SK-N-SH treated with all-trans-retinoic acid at 6 μM for 48 hours (cell line): Measurements from ENCODE around the gene EXD2.
A peak's percentile ranks its signal among the peaks of the same experiment; 100 is the strongest.

ENCODE experiments used
- ATAC-seq: fragments of 200-7000 bp; cut with Tn5 transposase; 3 replicates; pipeline ENCODE4 v1.9.1; 2020; ENCODE audit warnings: mild to moderate bottlenecking, moderate library complexity
- ARNTL ChIP-seq: fragments of 450-650 bp; formaldehyde crosslinking; IDR thresholded peaks from 2 replicates; pipeline ENCODE4 v1.5.0; 2020; ENCODE audit warnings: low read depth, mild to moderate bottlenecking, moderate library complexity, borderline replicate concordance
- BACH2 ChIP-seq: fragments of 250-450 bp; sonication (Bioruptor Pico); IDR thresholded peaks from 2 replicates; pipeline ENCODE4 v1.9.0; 2021; ENCODE audit warnings: mild to moderate bottlenecking, borderline replicate concordance
- CSDC2 ChIP-seq: fragments of 250-450 bp; sonication (Bioruptor Pico); IDR thresholded peaks from 2 replicates; pipeline ENCODE4 v1.5.0; 2020; ENCODE audit warnings: mild to moderate bottlenecking, moderate library complexity
- ESRRG ChIP-seq: fragments of 250-450 bp; sonication (Bioruptor Pico); IDR thresholded peaks from 2 replicates; pipeline ENCODE4 v1.6.1; 2021; ENCODE audit warnings: mild to moderate bottlenecking
- GLIS3 ChIP-seq: fragments of 250-450 bp; sonication (Bioruptor Pico); IDR thresholded peaks from 2 replicates; pipeline ENCODE4 v1.5.0; 2020; ENCODE audit warnings: mild to moderate bottlenecking, moderate library complexity
- ISL1 ChIP-seq: fragments of 250-450 bp; sonication (Bioruptor Pico); IDR thresholded peaks from 2 replicates; pipeline ENCODE4 v2.1.2; 2022; ENCODE audit warnings: mild to moderate bottlenecking, moderate library complexity
- OSR1 ChIP-seq: fragments of 250-450 bp; sonication (Bioruptor Pico); IDR thresholded peaks from 2 replicates; pipeline ENCODE4 v1.8.0; 2022; ENCODE audit warnings: moderate library complexity, mild to moderate bottlenecking, inconsistent platforms
- PPARA ChIP-seq: fragments of 250-450 bp; sonication (Bioruptor Pico); IDR thresholded peaks from 2 replicates; pipeline ENCODE4 v1.5.0; 2020; ENCODE audit warnings: mild to moderate bottlenecking, borderline replicate concordance
- RARB ChIP-seq: fragments of 250-450 bp; sonication (Bioruptor Pico); IDR thresholded peaks from 2 replicates; pipeline ENCODE4 v1.8.0; 2021; ENCODE audit warnings: mild to moderate bottlenecking, moderate library complexity
- SNAI2 ChIP-seq: fragments of 250-450 bp; sonication (Bioruptor Pico); IDR thresholded peaks from 2 replicates; pipeline ENCODE4 v1.5.0; 2020; ENCODE audit warnings: mild to moderate bottlenecking, moderate library complexity
- TCF4 ChIP-seq: fragments of 250-450 bp; sonication (Bioruptor Pico); IDR thresholded peaks from 2 replicates; pipeline ENCODE4 v1.8.0; 2021; ENCODE audit warnings: mild to moderate bottlenecking, moderate library complexity, borderline replicate concordance
- TOX ChIP-seq: fragments of 250-450 bp; sonication (Bioruptor Pico); IDR thresholded peaks from 2 replicates; pipeline ENCODE4 v1.8.0; 2021; ENCODE audit warnings: mild to moderate bottlenecking, moderate library complexity, borderline replicate concordance
- ZC3H10 ChIP-seq: fragments of 250-450 bp; sonication (Bioruptor Pico); IDR thresholded peaks from 2 replicates; pipeline ENCODE4 v1.5.1; 2021; ENCODE audit warnings: mild to moderate bottlenecking, moderate library complexity
- ZFP3 ChIP-seq: fragments of 250-450 bp; sonication (Bioruptor Pico); IDR thresholded peaks from 2 replicates; pipeline ENCODE4 v1.5.0; 2020; ENCODE audit warnings: mild to moderate bottlenecking, moderate library complexity
- ZFP30 ChIP-seq: fragments of 450-650 bp; formaldehyde crosslinking; IDR thresholded peaks from 2 replicates; pipeline ENCODE4 v1.5.0; 2022; ENCODE audit warnings: mild to moderate bottlenecking, moderate library complexity
- ZNF565 ChIP-seq: fragments of 450-650 bp; formaldehyde crosslinking; conservative IDR thresholded peaks from 2 replicates; pipeline ENCODE4 v1.5.0; 2020; ENCODE audit warnings: low read depth, mild to moderate bottlenecking, moderate library complexity
- ZNF70 ChIP-seq: fragments of 450-650 bp; formaldehyde crosslinking; IDR thresholded peaks from 2 replicates; pipeline ENCODE4 v1.5.0; 2020; ENCODE audit warnings: mild to moderate bottlenecking, moderate library complexity
- ZNF8 ChIP-seq: fragments of 450-650 bp; formaldehyde crosslinking; IDR thresholded peaks from 2 replicates; pipeline ENCODE4 v1.5.0; 2020; ENCODE audit warnings: mild to moderate bottlenecking, moderate library complexity
- TF ChIP-seq, protein P1 (sequence below): fragments of 250-450 bp; sonication (Bioruptor Pico); IDR thresholded peaks from 2 replicates; pipeline ENCODE4 v1.5.1; 2021; ENCODE audit warnings: mild to moderate bottlenecking, moderate library complexity
- TF ChIP-seq, protein P2 (sequence below): fragments of 250-450 bp; sonication (Bioruptor Pico); IDR thresholded peaks from 2 replicates; pipeline ENCODE4 v1.5.1; 2020; ENCODE audit warnings: low read depth, mild to moderate bottlenecking, moderate library complexity
- TF ChIP-seq, protein P3 (sequence below): fragments of 250-450 bp; sonication (Bioruptor Pico); IDR thresholded peaks from 2 replicates; pipeline ENCODE4 v1.5.0; 2020; ENCODE audit warnings: mild to moderate bottlenecking, moderate library complexity
- TF ChIP-seq, protein P4 (sequence below): fragments of 250-450 bp; sonication (Bioruptor Pico); IDR thresholded peaks from 2 replicates; pipeline ENCODE4 v1.8.0; 2021; ENCODE audit warnings: low read depth, mild to moderate bottlenecking, moderate library complexity, borderline replicate concordance

Gene EXD2

DNA sequence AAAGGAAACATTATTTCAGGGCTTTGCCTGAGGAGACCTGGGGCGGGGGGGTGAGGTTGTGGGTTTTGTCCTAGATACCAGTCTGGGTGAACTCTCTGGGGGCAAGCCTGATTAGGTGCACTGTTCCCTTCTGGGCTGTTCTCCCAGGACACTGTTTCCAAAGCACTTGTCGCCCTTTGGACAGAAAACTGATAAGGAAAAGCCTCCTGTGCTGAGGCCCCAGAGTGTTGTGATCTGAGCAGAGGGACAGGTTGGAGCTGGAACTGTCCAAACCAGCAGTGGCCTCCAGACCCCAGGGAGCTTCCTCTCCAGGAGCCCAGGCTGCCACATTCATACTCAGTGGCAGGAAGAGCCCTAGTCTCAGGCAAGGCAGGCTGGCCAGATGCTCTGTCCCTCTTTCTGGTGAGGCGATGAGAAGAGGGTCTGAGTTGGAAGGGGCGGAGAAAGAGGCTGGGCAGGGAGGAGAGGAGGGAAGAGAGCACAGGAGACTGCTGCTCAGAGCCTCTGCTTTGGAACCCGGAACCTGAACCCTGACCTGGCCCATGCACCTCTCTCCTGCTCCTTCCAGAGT is 70.5 kb downstream of the EXD2 start:
- TF ChIP-seq ZNF8 (no peak), ARNTL (CRISPR knock-in tag) (no peak), ESRRG (no peak), GLIS3 (CRISPR knock-in tag) (no peak), PPARA (CRISPR knock-in tag) (no peak)
- TF ChIP-seq, protein P1, sequence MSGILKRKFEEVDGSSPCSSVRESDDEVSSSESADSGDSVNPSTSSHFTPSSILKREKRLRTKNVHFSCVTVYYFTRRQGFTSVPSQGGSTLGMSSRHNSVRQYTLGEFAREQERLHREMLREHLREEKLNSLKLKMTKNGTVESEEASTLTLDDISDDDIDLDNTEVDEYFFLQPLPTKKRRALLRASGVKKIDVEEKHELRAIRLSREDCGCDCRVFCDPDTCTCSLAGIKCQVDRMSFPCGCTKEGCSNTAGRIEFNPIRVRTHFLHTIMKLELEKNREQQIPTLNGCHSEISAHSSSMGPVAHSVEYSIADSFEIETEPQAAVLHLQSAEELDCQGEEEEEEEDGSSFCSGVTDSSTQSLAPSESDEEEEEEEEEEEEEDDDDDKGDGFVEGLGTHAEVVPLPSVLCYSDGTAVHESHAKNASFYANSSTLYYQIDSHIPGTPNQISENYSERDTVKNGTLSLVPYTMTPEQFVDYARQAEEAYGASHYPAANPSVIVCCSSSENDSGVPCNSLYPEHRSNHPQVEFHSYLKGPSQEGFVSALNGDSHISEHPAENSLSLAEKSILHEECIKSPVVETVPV: no peak
- TF ChIP-seq, protein P2, sequence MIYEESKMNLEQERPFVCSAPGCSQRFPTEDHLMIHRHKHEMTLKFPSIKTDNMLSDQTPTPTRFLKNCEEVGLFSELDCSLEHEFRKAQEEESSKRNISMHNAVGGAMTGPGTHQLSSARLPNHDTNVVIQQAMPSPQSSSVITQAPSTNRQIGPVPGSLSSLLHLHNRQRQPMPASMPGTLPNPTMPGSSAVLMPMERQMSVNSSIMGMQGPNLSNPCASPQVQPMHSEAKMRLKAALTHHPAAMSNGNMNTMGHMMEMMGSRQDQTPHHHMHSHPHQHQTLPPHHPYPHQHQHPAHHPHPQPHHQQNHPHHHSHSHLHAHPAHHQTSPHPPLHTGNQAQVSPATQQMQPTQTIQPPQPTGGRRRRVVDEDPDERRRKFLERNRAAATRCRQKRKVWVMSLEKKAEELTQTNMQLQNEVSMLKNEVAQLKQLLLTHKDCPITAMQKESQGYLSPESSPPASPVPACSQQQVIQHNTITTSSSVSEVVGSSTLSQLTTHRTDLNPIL (CRISPR knock-in tag): no peak
- ATAC-seq: peak; percentile 35

DNA sequence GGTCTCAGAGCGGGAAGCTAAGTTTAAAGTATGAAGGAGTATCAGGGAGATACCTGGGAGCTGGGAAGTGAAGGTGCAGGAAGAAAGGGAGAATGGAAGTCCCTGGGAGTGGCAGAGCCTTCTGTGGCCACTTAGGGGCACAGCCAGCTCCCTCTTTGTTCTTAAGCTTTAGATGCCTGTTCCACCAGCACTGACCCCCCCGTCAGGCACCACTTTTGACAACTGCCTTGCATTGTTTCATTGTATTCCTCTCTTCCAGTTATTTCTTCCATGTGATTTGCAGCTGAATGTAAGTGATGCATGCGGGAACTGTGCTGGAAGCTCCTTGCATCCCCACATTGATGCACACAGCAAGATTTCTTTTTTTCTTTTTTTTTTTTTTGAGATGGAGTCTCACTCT is 71.2 kb downstream of the EXD2 start:
- ATAC-seq: no peak

DNA sequence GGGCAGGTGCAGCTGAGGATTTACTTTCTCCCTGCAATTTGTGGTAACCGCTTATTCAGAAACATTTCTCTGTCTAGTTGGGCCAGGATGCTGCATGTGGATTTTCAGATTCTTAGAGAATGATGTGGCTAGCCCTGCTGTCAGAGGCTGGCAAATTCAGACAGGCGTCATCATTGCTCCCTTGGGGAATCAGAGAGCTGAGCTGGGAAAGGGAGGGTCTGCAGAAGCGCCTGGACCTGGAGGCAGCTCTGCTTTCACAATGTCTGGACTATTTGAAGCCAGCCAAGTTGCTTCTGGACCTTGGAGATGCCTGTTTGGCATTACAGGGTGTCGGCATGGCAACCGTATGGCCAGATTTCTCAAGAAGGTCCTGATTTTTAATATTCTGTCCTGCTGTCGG is 72.1 kb downstream of the EXD2 start:
- TF ChIP-seq, protein P2 (CRISPR knock-in tag): no peak
- TF ChIP-seq, protein P3, sequence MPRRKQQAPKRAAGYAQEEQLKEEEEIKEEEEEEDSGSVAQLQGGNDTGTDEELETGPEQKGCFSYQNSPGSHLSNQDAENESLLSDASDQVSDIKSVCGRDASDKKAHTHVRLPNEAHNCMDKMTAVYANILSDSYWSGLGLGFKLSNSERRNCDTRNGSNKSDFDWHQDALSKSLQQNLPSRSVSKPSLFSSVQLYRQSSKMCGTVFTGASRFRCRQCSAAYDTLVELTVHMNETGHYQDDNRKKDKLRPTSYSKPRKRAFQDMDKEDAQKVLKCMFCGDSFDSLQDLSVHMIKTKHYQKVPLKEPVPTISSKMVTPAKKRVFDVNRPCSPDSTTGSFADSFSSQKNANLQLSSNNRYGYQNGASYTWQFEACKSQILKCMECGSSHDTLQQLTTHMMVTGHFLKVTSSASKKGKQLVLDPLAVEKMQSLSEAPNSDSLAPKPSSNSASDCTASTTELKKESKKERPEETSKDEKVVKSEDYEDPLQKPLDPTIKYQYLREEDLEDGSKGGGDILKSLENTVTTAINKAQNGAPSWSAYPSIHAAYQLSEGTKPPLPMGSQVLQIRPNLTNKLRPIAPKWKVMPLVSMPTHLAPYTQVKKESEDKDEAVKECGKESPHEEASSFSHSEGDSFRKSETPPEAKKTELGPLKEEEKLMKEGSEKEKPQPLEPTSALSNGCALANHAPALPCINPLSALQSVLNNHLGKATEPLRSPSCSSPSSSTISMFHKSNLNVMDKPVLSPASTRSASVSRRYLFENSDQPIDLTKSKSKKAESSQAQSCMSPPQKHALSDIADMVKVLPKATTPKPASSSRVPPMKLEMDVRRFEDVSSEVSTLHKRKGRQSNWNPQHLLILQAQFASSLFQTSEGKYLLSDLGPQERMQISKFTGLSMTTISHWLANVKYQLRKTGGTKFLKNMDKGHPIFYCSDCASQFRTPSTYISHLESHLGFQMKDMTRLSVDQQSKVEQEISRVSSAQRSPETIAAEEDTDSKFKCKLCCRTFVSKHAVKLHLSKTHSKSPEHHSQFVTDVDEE (CRISPR knock-in tag): no peak
- TF ChIP-seq TCF4 (no peak), ISL1 (CRISPR knock-in tag) (peak; percentile 7; the same call in 1 of the 2 replicates), ZC3H10 (CRISPR knock-in tag) (no peak), PPARA (CRISPR knock-in tag) (no peak), ZNF70 (CRISPR knock-in tag) (no peak), OSR1 (no peak)
- TF ChIP-seq, all 23 proteins: peak for 1
- ATAC-seq: peak; percentile 72

More for the DNA sequence above, 71.2 kb downstream of the EXD2 start:
- TF ChIP-seq ZFP3 (no peak), ZNF8 (no peak), CSDC2 (CRISPR knock-in tag) (no peak), ZNF70 (CRISPR knock-in tag) (no peak), ZC3H10 (CRISPR knock-in tag) (no peak), ESRRG (no peak), ZNF565 (CRISPR knock-in tag) (no peak), SNAI2 (CRISPR knock-in tag) (no peak), ISL1 (CRISPR knock-in tag) (no peak), RARB (CRISPR knock-in tag) (no peak), BACH2 (CRISPR knock-in tag) (no peak), TCF4 (no peak), ZFP30 (CRISPR knock-in tag) (no peak), TOX (CRISPR knock-in tag) (no peak), ARNTL (CRISPR knock-in tag) (no peak)
- TF ChIP-seq, protein P4, sequence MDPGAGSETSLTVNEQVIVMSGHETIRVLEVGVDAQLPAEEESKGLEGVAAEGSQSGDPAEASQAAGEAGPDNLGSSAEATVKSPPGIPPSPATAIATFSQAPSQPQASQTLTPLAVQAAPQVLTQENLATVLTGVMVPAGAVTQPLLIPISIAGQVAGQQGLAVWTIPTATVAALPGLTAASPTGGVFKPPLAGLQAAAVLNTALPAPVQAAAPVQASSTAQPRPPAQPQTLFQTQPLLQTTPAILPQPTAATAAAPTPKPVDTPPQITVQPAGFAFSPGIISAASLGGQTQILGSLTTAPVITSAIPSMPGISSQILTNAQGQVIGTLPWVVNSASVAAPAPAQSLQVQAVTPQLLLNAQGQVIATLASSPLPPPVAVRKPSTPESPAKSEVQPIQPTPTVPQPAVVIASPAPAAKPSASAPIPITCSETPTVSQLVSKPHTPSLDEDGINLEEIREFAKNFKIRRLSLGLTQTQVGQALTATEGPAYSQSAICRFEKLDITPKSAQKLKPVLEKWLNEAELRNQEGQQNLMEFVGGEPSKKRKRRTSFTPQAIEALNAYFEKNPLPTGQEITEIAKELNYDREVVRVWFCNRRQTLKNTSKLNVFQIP (CRISPR knock-in tag): no peak
- TF ChIP-seq, protein P3 (CRISPR knock-in tag): no peak
- TF ChIP-seq, protein P2 (CRISPR knock-in tag): no peak
- TF ChIP-seq, all 23 proteins: peak for 0
